Chondrocyte (in vitro differentiated cells): ENCODE measurements around the gene UBE3C. TPM values are rescaled to one million over a fixed set of nuclear protein-coding genes. Genes with fewer than 3 reads are reported as not detected.
"Not testable (repeated sequence)": the region's sequence is repeated elsewhere in the genome, so short reads cannot be mapped to it uniquely, and the experiment has no call there.

Experiments used
- DNase-seq: peaks from one replicate; pipeline ENCODE4 v3.0.0; 2021; ENCODE audit warnings: mixed read lengths, low spot score
- H3K27ac Mint-ChIP-seq: one replicate; pipeline ENCODE4 v1.8.0; 2021; ENCODE audit warnings: mild to moderate bottlenecking, moderate library complexity, mixed read lengths; ENCODE audit not compliant: unreplicated experiment
- H3K27me3 Mint-ChIP-seq: 2 replicates; pipeline ENCODE4 v1.8.0; 2021; ENCODE audit warnings: low read depth, mixed read lengths
- H3K36me3 Mint-ChIP-seq: 2 replicates; pipeline ENCODE4 v1.8.0; 2021; ENCODE audit warnings: low read depth, mixed read lengths
- H3K4me1 Mint-ChIP-seq: 2 replicates; pipeline ENCODE4 v1.8.0; 2021; ENCODE audit warnings: low read depth, mild to moderate bottlenecking, mixed read lengths
- H3K4me3 Mint-ChIP-seq: one replicate; pipeline ENCODE4 v1.8.0; 2021; ENCODE audit warnings: mild to moderate bottlenecking, moderate library complexity, mixed read lengths; ENCODE audit not compliant: unreplicated experiment
- H3K9me3 Mint-ChIP-seq: 2 replicates; pipeline ENCODE4 v1.8.0; 2021; ENCODE audit warnings: low read depth, mixed read lengths
- total RNA-seq: library from RNA; stranded (reverse); gene quantifications from 3 replicates; pipeline ENCODE4 v1.2.1, GENCODE V29; 2021
- TF ChIP-seq, protein P1 (sequence below): fragments of 200-600 bp; sonication (generic); IDR thresholded peaks from 2 replicates; pipeline ENCODE4 v1.5.0; 2021; ENCODE audit warnings: antibody characterized with exemption, mild to moderate bottlenecking, moderate library complexity

The UBE3C gene
- total RNA-seq, 1 donor from 2014 or later, result 58.9 TPM

- H3K36me3 Mint-ChIP-seq, result no peaks in the 10 kb centered on the region
- no peak overlapping the region for H3K27ac Mint-ChIP-seq
- TF ChIP-seq, protein P1, sequence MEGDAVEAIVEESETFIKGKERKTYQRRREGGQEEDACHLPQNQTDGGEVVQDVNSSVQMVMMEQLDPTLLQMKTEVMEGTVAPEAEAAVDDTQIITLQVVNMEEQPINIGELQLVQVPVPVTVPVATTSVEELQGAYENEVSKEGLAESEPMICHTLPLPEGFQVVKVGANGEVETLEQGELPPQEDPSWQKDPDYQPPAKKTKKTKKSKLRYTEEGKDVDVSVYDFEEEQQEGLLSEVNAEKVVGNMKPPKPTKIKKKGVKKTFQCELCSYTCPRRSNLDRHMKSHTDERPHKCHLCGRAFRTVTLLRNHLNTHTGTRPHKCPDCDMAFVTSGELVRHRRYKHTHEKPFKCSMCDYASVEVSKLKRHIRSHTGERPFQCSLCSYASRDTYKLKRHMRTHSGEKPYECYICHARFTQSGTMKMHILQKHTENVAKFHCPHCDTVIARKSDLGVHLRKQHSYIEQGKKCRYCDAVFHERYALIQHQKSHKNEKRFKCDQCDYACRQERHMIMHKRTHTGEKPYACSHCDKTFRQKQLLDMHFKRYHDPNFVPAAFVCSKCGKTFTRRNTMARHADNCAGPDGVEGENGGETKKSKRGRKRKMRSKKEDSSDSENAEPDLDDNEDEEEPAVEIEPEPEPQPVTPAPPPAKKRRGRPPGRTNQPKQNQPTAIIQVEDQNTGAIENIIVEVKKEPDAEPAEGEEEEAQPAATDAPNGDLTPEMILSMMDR, result no peak
- no peaks in the 10 kb centered on the region for H3K9me3 Mint-ChIP-seq
- no peaks in the 10 kb centered on the region for H3K27me3 Mint-ChIP-seq
- no peak overlapping the region for H3K4me3 Mint-ChIP-seq
- DNase-seq, result no peak
- peaks cover 16% of the 10 kb centered on the region for H3K4me1 Mint-ChIP-seq
Observed at GRCh38 chr7:157158400-157158799, 19.7 kb downstream of the UBE3C start.

- not testable (repeated sequence) for H3K36me3 Mint-ChIP-seq, H3K27ac Mint-ChIP-seq
Observed at GRCh38 chr7:157159537-157159936, 20.8 kb downstream of the UBE3C start.

DNA sequence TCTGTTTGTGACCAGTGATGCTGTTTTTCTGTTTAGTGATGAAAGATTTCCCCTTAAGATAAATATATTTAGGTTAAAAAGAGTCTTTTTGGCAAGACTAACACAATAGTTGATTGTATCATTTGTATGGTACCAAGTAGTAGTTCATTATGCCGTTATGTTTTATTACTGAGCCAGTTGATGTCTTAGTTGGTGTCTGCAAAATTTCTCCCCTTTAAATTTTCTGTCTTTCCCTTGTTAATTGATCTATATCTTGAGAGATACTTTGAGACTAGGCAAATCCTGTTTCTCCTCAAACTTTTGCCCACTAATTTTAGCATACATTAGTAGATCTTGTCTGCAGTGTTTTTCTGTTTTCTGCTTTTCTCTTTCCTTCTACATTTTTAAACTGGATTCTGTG lies 21.7 kb downstream of the UBE3C start:
- peaks cover 5% of the 10 kb centered on the region for H3K36me3 Mint-ChIP-seq
- H3K27ac Mint-ChIP-seq, result peak overlapping the region; percentile 61
- H3K27me3 Mint-ChIP-seq, result no peaks in the 10 kb centered on the region
- peaks cover 8% of the 10 kb centered on the region for H3K4me1 Mint-ChIP-seq
- no peak for DNase-seq
- H3K9me3 Mint-ChIP-seq, result no peaks in the 10 kb centered on the region
- TF ChIP-seq, protein P1, result no peak
- no peak overlapping the region for H3K4me3 Mint-ChIP-seq

More at GRCh38 chr7:157159537-157159936, 20.8 kb downstream of the UBE3C start:
- H3K9me3 Mint-ChIP-seq, H3K4me3 Mint-ChIP-seq, DNase-seq, H3K27me3 Mint-ChIP-seq: not testable (repeated sequence)
- H3K4me1 Mint-ChIP-seq, result peaks cover 11% of the 10 kb centered on the region

DNA sequence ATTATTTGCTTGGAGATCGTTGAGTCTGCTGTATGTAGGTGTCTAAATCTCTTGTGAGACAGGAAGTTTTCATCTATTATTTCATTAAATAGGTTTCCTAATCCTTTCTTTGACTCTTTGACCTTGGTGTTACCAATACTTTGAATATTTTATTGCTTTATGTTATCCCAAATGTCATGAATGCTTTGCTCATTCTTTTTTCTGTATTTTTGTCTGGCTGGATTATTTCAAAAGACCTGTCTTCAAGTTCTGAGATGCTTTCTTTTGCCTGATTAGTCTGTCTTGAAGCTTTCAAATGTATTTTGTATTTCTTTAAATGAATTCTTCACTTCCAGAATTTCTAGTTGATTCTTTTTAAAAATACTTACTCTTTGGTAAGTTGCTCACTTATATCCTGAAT lies 27.3 kb downstream of the UBE3C start:
- H3K4me3 Mint-ChIP-seq, result no peak overlapping the region
- peaks cover 5% of the 10 kb centered on the region for H3K9me3 Mint-ChIP-seq
- H3K4me1 Mint-ChIP-seq, result no peaks in the 10 kb centered on the region
- H3K27me3 Mint-ChIP-seq, result no peaks in the 10 kb centered on the region
- TF ChIP-seq, protein P1, result no peak
- H3K36me3 Mint-ChIP-seq, result peaks cover 15% of the 10 kb centered on the region
- no peak overlapping the region for H3K27ac Mint-ChIP-seq
- no peak for DNase-seq

- Mint-ChIP-seq H3K9me3 (peaks cover 5% of the 10 kb centered on the region), H3K27me3 (no peaks in the 10 kb centered on the region), H3K4me1 (no peaks in the 10 kb centered on the region), H3K36me3 (peaks cover 20% of the 10 kb centered on the region), H3K4me3 (no peak overlapping the region), H3K27ac (no peak overlapping the region)
- TF ChIP-seq, protein P1, result no peak
- DNase-seq, result no peak
Observed at GRCh38 chr7:157168571-157168970, 29.8 kb downstream of the UBE3C start.

GRCh38 chr7:157176771-157177170 lies 38.0 kb downstream of the UBE3C start:
- H3K9me3 Mint-ChIP-seq, result no peaks in the 10 kb centered on the region
- DNase-seq, result no peak
- H3K36me3 Mint-ChIP-seq, result peaks cover 22% of the 10 kb centered on the region
- H3K4me1 Mint-ChIP-seq, result peaks cover 7% of the 10 kb centered on the region
- no peak overlapping the region for H3K4me3 Mint-ChIP-seq
- no peaks in the 10 kb centered on the region for H3K27me3 Mint-ChIP-seq
- H3K27ac Mint-ChIP-seq, result peak overlapping the region; percentile 57
- TF ChIP-seq, protein P1, result no peak
